Choroid plexus epithelial cell (primary cell): Measurements from ENCODE around the gene LHX3.

Source experiments
- DNase-seq: peaks from one replicate; pipeline ENCODE4 v3.0.0-alpha.2; 2010; ENCODE audit warnings: low read depth
- H3K4me3 ChIP-seq: 2 replicates; pipeline ENCODE4 v1.5.1; 2011; ENCODE audit warnings: low read depth, mild to moderate bottlenecking, control low read depth, low read length, moderate library complexity
- CTCF ChIP-seq: conservative IDR thresholded peaks from 2 replicates; pipeline ENCODE4 v1.5.1; 2011; ENCODE audit warnings: low read depth, mild to moderate bottlenecking, control low read depth, inconsistent platforms, low read length, moderate library complexity

LHX3 gene

GRCh38 chr9:136190656-136191055 is 14.3 kb downstream of the LHX3 start:
- TF ChIP-seq CTCF = no peak
- H3K4me3 ChIP-seq = no peak overlapping the region
- no peak for DNase-seq

GRCh38 chr9:136190237-136190601 is 14.7 kb downstream of the LHX3 start:
- no peak for TF ChIP-seq CTCF
- no peak for DNase-seq
- H3K4me3 ChIP-seq = no peak overlapping the region

DNA sequence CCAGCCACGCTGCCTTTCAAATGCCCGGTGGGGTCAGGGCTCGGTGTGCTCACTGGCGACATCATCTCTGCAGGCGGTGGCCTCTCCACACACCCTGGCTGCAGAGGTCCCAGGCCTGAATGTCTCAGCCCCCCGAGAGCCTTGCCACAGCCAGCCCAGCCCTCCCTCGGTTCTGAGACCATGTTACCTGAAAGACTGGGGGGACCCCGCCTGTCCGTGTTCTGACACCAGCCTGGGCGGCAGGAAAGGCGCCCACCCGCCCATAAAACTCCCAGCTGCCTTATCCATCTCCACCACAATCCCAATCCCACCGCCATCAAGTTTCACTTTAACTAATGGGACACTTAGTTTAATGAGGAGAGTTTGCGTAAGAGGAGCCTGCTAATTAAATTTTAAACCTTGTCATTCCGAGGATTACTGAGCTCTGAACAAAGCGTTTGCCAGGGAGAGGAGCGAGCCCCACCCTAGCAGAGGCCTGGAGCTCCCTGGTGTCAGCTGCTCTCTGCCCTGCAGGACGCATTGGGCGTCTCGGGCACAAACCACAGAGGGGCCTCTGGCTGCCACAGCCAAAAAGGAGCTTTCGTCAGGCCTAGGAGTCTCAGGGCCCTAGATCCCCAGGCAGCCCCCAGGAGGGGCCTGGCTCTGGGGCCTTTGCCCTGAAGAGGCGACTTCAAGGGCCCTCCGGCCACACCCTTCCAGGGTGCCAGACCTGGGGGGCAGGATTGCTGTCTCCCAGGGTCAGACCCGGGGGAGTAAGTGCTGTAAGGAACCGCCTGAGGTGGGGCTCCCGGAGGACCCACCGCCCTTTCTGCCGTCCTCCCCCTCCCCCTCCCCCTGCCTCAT is 15.3 kb downstream of the LHX3 start:
- DNase-seq = no peak
- TF ChIP-seq CTCF = no peak
- no peak overlapping the region for H3K4me3 ChIP-seq

DNA sequence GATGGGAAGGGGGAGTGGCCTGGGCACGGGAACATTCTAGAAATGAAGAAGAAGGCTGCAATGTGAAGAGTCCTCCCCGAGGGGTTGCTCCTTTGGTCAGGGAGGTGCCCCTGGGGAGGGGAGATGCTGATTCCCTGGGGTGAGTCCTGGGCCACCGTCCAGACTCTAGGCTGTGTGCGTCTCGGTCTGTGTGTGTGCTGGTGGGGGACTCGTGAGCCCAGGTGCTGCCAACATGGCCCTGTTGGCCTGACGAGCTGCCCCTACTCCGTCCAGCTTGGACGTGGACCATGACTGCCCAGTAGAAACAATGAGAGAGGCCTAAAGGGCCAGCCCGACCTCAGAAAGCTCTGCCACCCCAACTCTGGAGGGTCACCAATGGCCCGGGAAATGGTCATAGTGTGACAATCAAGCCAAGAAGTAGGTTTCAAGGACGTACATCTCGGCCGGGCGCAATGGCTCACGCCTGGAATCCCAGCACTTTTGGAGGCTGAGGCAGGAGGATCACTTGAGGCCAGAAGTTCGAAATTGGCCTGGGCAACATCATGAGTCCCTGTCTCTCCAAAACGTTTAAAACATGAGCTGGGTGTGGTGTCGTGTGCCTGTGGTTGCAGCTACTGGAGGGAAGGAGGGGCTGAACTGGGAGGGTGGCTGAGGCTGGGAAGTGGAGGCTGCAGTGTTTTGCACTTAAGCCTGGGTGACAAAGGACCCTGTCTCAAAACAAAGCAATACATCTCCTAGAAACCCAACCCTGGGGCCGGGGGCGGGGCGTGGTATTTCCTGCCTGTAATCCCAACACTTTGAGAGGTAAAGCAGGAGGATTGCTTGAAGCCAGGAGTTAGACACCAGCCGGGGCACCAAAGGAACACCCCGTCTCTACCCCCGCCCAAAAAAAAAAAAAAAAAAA is 17.0 kb downstream of the LHX3 start:
- no peak overlapping the region for H3K4me3 ChIP-seq
- no peak for DNase-seq
- TF ChIP-seq CTCF = no peak

GRCh38 chr9:136187197-136187596 is 17.7 kb downstream of the LHX3 start:
- no peak for TF ChIP-seq CTCF
- no peak for DNase-seq
- no peak overlapping the region for H3K4me3 ChIP-seq

DNA sequence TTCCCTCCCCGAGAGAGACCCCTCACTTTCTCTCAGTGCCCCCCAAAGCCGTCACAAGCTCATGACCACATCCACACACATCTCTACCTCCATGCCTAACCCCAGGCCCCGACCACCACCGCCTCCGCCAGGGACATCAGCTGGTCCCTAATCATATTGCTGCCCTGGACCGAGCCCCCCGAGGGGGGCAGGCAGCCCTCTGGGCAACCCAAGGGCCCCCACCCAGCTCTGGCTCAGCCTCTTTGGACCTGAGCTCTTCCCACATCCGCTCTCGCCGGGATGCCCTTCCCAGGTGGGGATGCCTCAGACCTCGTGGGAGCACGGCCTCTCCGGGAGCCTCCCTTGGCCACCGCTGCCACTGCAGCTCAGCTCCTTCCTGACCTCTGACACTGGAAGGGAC is 18.5 kb downstream of the LHX3 start:
- DNase-seq = no peak
- no peak for TF ChIP-seq CTCF

More for the DNA sequence above, 18.5 kb downstream of the LHX3 start:
- no peak overlapping the region for H3K4me3 ChIP-seq
